HG02623 (cell line): ENCODE data around the gene IQSEC3.
"Not testable (repeated sequence)": the region's sequence is repeated elsewhere in the genome, so short reads cannot be mapped to it uniquely, and the experiment has no call there.

Experiments
- ATAC-seq: cut with Tn5 transposase; IDR thresholded peaks from one replicate; pipeline ENCODE4 v1.9.1; 2021; ENCODE audit warnings: moderate library complexity; ENCODE audit not compliant: unreplicated experiment

The IQSEC3 gene

GRCh38 chr12:177336-177979 lies 110.9 kb downstream of the IQSEC3 start:
- no peak for ATAC-seq

DNA sequence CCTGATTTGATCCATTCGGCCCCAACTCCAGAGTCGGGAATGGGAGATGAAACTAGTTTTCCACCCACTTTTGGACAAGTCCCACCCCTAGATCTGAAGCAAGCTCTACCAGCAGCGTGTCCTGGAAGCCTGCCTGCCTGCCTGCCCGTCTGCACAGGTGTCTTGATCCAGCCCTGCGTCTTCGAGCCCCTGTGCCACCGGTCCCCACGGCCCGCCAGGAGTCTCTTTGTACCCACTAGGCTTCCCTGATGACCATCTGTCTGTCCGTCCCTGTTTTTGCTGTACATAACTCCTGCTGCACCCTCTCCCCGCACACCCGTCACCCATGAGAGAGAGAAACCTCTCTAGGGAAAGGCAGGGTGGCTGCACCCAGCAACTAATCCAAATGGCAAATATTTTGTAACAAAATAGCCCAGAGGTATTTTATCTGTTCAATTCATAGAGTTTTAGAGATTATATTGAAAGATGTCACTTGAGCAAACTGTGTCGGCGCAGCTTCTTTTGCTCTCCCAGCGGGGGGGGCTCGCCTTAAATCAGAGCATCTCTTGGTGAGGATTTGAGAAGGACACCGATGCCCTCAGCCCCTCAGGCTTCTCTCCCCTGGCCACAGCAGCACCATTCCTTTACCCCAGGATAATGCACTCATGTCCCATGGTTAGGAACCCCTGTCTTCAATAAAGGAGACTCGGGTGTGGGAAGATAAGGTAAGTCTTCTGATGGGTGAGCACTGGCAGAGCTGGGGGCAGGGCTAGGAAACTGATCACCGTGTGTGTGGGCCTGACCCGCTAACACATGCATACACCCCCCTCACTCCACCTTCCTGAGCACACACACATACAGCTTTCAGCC lies 111.6 kb downstream of the IQSEC3 start:
- no peak for ATAC-seq

DNA sequence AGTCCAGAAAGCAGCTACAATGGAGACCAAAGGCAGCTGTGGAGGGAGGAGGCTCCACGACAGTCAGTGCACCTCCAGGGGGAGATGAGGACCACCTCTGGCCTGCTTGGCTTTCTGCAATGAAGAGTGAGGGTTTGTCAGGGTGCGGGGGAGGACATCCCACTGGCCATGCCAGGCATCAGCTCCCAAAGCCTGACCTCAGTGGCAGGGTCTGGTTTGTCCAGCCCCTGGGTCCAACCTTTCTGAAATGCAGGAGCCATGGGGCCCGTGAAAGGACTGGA lies 112.2 kb downstream of the IQSEC3 start:
- no peak for ATAC-seq

DNA sequence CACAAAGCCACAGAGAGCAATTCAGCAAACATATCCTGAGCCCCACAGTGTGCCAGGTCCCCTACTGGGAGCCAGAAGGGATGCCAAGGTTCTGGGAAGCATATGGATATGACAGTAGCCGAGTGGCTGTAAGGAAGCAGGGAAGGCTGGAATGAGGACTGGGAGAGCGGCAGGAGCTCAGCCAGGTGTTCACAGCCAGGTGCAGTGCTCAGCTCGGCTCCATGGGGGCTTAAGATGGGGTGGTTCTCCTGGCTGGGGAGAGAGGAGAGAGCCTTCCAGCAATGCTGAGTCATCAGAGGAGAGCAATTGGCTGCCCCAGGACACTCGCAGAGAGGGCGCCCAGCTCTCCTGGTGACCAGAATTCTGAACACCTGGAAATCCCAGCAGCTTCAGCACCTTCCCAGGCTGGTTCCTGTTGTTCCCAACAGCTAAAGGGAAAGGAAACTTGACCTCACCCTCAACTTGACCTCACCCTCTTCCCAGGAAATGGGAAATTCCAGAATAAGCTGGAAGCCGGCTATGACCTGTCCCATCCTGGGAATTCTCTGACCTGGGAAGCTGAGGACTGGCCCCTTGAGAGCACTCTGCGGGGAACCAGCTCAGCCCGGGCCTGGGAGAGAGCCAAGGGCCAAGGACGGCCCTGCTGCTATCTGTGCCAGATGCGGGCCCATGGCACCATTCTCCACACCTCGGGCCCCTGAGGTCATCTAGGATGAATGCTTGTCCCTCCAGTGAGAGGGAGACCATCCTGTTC lies 112.7 kb downstream of the IQSEC3 start:
- no peak for ATAC-seq

GRCh38 chr12:179885-180284 lies 113.3 kb downstream of the IQSEC3 start:
- no peak for ATAC-seq

DNA sequence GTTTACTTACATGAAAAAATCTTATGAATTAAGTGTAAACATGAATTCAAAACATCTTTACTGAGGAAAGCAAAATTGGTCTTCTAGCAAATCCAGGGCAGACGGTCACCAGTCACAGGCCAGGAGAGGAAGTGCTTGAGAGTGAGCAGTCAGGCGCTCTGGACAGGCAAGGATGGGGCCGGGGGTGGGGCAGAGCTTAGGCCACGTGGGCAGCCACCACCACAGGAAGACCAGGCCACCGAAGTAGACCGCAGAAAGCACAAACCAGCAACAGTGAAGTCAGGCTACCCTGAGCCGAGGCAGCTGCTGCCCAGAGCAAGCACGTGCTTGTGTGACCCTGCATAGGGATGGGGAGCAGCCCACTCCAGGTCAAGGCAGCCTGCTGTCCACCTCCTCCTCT lies 113.9 kb downstream of the IQSEC3 start:
- ATAC-seq, result no peak

GRCh38 chr12:181921-182320 lies 115.4 kb downstream of the IQSEC3 start:
- ATAC-seq, result no peak

GRCh38 chr12:182381-182892 lies 115.9 kb downstream of the IQSEC3 start:
- ATAC-seq, result no peak

GRCh38 chr12:184811-185575 lies 118.4 kb downstream of the IQSEC3 start:
- ATAC-seq, result no peak

- ATAC-seq, result no peak
Measured at GRCh38 chr12:185576-185955, 119.0 kb downstream of the IQSEC3 start.

- no peak for ATAC-seq
Measured at GRCh38 chr12:186006-186625, 119.5 kb downstream of the IQSEC3 start.

- not testable (repeated sequence) for ATAC-seq
Measured at GRCh38 chr12:187986-188909, 121.7 kb downstream of the IQSEC3 start.

DNA sequence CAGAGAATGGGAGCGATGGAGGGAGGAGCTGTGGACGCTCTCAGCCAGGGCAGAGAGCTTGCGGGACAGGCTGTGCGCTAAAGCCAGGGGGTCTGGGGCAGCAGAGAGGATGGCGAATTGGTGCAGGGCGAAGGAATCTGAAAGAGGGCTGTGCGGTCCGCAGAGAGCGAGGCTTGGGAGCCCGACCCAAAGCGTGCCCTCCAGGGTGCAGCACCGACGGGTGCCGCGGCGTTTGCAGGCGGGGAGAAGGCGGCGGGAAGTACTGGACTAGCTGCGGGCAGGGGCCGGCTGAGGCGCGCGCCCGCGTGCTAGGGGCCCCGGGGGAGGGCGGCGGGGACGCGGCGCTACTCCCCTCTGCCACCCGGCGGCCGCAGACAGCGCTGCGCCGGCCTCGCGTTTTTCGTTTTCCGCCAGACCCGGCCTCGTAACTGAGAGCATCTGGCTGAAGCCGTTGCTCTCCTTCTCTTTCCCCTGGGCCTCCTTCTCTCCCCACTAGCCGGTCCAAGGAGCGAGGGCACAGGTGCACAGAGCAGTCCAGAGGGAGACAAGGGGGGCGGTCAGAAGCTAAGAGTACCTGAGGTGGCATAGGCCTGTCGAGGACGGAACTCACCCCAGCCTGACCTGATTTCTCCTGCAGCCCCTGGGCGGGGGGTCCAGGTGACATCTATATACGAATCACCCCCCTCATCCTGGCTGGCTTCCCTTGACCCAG lies 122.5 kb downstream of the IQSEC3 start:
- ATAC-seq, result no peak

- no peak for ATAC-seq
Measured at GRCh38 chr12:189622-189962, 123.0 kb downstream of the IQSEC3 start.

DNA sequence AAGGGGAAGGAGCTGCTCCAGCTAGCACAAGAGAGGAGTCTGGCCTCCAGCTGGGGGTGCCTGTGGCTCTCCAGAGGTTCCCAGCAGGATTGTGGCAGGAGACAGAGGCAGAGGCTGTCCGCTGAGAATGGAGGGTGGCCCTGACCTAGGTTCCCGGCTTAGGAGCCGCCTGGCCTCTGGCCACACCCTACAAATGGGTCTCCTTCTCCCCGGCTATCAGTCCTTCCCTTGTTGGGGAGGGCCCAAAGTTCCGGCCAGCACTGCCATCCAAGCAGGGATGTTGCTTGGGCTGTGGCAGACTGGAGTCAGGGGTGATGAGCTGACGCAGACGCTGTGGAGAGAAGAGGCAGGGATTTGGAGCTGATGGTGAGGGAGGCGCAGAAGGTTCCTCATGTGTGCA lies 124.3 kb downstream of the IQSEC3 start:
- ATAC-seq, result no peak

GRCh38 chr12:191541-191940 lies 125.0 kb downstream of the IQSEC3 start:
- no peak for ATAC-seq

DNA sequence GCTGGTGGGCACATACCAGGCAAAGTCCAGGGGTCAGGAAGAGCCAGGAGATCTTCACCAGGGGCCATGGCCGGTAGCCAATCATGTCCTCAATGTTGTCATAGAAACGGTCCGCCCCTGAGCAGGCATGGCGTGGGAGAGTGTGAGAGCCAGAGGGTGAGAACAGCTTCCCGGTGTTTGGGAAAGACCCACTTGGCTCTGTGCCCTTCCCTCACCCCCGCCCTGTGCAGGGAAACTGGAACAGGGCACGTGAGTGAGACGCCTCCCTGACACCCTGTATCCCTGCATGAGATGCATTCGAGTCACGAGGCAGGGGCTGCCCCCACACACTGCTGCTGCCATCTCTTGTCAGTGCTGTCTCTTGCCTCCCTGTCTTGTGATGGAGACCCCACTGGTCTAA lies 126.7 kb downstream of the IQSEC3 start:
- no peak for ATAC-seq

- ATAC-seq, result no peak
Measured at GRCh38 chr12:194276-194675, 127.7 kb downstream of the IQSEC3 start.

GRCh38 chr12:195156-195555 lies 128.6 kb downstream of the IQSEC3 start:
- ATAC-seq, result no peak
